Fibroblast of pulmonary artery (primary cell): ENCODE results near the gene GALNT13.

Experiments
- DNase-seq: peaks from one replicate; pipeline ENCODE4 v3.0.0-alpha.2; 2010; ENCODE audit warnings: low read depth
- H3K4me3 ChIP-seq: replicated peaks from 2 replicates; pipeline ENCODE4 v1.5.1; 2011; ENCODE audit warnings: low read depth, mild to moderate bottlenecking, control low read depth, low read length, moderate library complexity
- TF ChIP-seq, protein P1 (sequence below): IDR thresholded peaks from 2 replicates; pipeline ENCODE4 v1.5.1; 2011; ENCODE audit warnings: mild to moderate bottlenecking, control low read depth, low read length, inconsistent platforms; ENCODE audit errors: missing control alignments

The GALNT13 gene

DNA sequence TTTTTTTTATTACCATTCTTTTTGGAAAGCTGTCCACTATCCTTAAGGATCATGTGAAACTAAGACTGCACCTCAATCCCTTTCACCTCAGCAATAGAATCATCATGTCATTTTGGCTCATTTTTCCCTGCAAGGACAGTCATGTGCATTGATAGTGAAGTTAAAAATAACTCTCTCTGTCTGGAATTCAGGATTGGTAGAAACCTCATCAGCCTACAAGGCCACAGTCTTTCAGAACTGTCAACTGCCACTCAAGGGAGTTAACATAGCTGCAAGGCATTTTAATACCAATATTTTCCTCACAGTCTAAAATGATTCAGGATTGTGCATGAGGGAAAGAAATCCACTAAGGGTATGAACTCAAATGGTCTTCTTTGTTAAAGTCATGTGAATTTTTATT, 625.3 kb downstream of the GALNT13 start:
- H3K4me3 ChIP-seq = no peak overlapping the region
- DNase-seq = no peak
- TF ChIP-seq, protein P1, sequence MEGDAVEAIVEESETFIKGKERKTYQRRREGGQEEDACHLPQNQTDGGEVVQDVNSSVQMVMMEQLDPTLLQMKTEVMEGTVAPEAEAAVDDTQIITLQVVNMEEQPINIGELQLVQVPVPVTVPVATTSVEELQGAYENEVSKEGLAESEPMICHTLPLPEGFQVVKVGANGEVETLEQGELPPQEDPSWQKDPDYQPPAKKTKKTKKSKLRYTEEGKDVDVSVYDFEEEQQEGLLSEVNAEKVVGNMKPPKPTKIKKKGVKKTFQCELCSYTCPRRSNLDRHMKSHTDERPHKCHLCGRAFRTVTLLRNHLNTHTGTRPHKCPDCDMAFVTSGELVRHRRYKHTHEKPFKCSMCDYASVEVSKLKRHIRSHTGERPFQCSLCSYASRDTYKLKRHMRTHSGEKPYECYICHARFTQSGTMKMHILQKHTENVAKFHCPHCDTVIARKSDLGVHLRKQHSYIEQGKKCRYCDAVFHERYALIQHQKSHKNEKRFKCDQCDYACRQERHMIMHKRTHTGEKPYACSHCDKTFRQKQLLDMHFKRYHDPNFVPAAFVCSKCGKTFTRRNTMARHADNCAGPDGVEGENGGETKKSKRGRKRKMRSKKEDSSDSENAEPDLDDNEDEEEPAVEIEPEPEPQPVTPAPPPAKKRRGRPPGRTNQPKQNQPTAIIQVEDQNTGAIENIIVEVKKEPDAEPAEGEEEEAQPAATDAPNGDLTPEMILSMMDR = no peak
